ENCODE measurements around the gene BRI3.

The BRI3 gene

GRCh38 chr7:98254516-98254915 is 27.0 kb upstream of the BRI3 start:
- DNase-seq: no peak

DNA sequence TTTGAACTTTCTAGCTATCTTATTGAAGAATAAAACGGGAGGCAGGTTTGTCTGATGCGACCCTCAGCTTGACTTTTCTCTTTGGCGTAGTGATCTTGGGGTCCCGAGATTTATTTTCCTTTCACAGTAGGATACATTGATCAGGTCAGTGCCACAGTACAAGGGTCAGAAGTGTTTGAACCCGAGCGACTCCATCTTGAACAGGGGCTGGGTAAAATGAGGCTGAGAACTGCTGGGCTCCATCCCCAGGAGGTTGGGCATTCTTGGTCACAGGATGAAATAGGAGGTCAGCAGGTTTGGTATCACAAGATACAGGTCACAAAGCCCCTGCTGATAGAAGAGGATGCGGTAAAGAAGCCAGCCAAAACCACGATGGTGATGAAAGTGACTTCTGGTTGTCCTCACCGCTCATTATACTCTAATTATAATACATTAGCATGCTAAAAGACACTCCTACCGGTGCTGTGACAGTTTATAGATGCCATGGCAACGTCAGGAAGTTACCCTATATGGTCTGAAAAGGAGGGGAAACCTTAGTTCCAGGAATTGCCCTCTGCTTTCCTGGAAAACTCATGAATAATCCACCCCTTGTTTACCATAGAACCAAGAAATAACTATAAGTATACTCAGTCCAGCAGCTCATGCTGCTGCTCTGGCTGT is 26.4 kb upstream of the BRI3 start:
- DNase-seq: no peak

DNA sequence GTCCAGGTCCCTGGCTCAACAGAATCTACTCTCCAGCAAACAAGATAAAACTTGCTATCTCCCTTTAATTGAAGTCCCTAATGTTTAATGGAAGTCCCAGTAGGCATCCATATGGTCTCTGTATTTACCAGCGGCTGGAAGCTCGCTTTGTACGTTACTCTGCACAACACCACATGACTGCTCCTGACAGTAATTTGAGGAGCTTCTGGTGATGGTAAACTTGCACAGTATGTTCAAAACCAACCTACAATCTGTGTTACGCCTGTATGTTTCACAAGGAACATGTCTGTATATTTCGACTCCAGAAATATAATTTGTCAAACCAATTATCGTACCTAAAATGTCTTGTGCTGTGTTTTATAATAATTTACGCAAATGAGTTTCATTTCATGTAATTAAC is 25.1 kb upstream of the BRI3 start:
- DNase-seq: no peak

DNA sequence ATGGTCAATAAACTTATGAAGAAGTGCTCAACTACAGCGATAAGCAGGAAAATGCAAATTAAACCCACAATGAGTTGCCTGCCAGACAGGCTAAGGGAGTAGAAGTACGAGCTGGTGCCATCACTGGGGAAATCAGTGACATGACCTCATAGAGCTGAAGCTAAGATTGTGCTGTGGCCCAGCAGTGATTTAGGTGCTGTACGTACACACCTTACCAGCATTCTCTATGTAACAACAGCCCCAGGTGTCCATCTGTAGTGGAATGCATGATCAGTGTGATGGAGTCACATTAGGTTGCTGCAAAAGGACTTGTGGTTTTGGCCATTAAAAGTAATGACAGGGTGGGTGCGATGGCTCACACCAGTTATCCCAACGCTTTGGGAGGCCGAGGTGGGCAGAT is 23.8 kb upstream of the BRI3 start:
- DNase-seq: no peak

- no peak for DNase-seq
Observed at GRCh38 chr7:98265841-98266271, 15.6 kb upstream of the BRI3 start.

- no peak for DNase-seq
Observed at GRCh38 chr7:98266840-98267239, 14.6 kb upstream of the BRI3 start.

DNA sequence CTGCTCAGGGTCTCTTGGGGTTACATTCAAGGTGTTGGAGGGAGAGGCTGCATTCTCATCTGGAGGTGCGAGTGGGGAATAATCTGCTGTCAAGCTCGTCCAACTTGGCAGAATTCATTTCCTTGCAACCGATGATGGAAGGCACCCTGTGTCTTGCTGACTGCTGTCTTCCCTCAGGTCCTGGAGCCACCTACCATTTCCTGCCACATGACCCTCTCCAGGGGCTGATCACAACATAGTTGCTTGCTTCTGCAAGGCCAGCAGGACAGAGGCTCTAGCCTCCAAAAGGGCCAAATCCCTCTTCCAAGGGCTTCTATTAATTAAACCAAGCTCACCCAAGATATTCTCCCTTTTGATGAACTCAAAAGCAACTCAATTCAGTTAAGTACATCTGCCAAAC is 14.2 kb upstream of the BRI3 start:
- DNase-seq: no peak

- DNase-seq: no peak
Observed at GRCh38 chr7:98276241-98276761, 5.2 kb upstream of the BRI3 start.

DNA sequence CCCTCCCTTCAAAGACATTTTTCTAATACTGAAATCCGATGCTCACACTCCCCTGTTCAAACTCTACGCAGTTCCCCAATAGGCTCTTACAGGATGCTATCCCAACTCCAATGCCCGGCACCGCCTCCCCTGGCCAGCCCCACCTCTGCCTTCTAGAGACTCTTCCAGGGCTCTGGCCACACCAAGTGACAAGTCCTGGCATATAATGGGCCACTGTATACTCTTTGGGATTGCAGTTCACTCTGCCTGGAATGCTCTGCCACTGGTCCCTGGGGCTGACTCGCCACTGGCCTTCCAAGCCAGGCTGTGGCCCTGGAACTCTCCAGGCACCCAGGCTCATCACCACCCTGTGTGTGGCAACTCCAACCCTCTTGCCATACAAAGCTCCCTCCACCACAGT is 3.1 kb upstream of the BRI3 start:
- no peak for DNase-seq

- no peak for DNase-seq
Observed at GRCh38 chr7:98278936-98279335, 2.5 kb upstream of the BRI3 start.

DNA sequence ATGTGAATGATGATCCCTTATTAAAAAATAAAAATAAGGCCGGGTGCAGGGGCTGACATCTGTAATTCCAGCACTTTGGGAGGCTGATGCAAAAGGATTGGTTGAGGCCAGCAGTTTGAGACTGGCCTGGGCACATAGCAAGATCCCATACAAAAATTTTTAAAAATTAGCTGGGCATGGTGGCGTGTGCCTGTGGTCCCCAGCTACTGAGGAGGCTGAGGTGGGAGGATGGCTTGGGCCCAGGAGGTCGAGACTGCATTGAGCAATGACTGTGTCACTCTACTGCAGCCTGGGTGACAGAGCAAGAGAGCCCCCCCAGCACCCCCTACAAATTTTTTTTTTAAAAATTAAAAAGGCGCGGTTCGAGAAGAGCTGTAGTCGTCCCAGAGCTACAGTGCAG is 1.2 kb upstream of the BRI3 start:
- DNase-seq: no peak

- DNase-seq: no peak
Observed at GRCh38 chr7:98281757-98282606, 496 bp downstream of the BRI3 start.

DNA sequence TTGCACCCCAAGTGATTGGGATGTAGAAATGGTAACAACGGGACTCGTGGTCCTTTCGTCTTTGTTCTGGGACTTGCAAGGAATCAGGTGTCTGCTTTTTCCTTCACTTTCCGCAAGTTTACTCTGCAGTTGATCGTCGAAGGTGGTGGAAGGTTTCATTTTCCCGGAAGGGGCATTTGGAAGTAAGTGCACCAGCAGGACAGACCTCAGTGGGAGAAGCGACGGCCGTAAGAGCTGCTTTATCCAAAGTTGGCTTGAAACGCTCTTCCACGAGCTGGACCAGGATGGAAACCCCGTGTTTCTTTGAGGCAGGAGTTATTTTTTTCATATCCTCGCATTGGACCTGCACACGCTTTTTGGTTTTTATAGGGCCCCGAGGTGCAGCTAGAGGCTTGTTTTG is 1.2 kb downstream of the BRI3 start:
- DNase-seq: no peak

GRCh38 chr7:98283127-98283886 is 1.8 kb downstream of the BRI3 start:
- no peak for DNase-seq

- DNase-seq: no peak
Observed at GRCh38 chr7:98283887-98284222, 2.4 kb downstream of the BRI3 start.

DNA sequence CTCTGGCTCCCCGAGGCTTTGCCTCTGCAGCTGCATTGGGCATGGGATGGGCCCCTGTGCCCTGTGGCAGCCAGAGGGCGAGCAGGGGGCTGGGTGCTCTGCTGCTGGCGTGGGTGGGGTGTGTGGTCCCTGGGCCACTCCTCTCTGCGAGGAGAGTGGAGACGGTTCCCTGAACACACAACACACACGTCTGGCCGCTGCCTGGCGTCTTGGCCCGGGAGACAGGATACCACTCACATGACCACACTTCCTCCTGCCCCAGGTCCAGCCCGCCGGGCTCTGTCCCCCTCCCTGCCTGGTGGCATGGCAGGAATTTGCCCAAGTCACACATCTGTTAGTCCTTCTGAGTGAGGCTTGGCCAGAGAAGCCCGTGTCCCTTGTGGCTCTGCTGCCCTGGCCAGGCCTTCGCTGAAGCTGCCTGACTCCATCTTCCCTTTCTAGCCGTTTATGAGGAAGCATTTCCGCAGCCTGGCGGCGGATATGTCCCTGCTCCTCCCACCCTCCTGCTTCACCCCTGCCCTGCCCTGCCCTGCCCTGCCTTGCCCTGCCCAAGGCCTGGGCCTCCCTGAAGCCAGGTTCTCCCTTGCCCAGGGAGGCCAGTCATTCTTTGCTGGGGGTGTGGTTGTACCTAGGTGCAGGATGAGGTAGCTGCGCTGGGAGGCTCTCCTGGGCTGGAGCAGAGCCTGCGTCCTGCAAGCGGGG is 3.0 kb downstream of the BRI3 start:
- no peak for DNase-seq

GRCh38 chr7:98285157-98286092 is 3.9 kb downstream of the BRI3 start:
- DNase-seq: no peak

- no peak for DNase-seq
Observed at GRCh38 chr7:98286093-98286539, 4.6 kb downstream of the BRI3 start.

GRCh38 chr7:98286701-98287485 is 5.4 kb downstream of the BRI3 start:
- no peak for DNase-seq

- no peak for DNase-seq
Observed at GRCh38 chr7:98287486-98287959, 6.0 kb downstream of the BRI3 start.

All from NCI-H524 (cell line).